Transverse colon (tissue), 4 donors: ENCODE data around the gene PDE4B. TPM values are rescaled to one million over a fixed set of nuclear protein-coding genes. Genes with fewer than 3 reads are reported as not detected.

ENCODE experiments used
- DNase-seq: peaks from one replicate; pipeline ENCODE4 v3.0.0-alpha.2; 2019
- H3K27ac ChIP-seq, 4 donors: fragments of 200-600 bp; sonication (generic); 2 replicates each; pipeline ENCODE4 v1.5.1; 2016 to 2018; ENCODE audit warnings: inconsistent platforms in 4 of 4
- H3K27me3 ChIP-seq: fragments of 200-600 bp; sonication (generic); 2 replicates; pipeline ENCODE4 v1.5.1; 2017; ENCODE audit warnings: inconsistent platforms
- H3K36me3 ChIP-seq, 4 donors: fragments of 200-600 bp; sonication (generic); 2 replicates each; pipeline ENCODE4 v1.5.1; 2017 to 2019; ENCODE audit warnings: inconsistent platforms in 4 of 4
- H3K4me1 ChIP-seq, 4 donors: fragments of 200-600 bp; sonication (generic); 2 replicates each; pipeline ENCODE4 v1.5.1; 2017 to 2020; ENCODE audit warnings: inconsistent platforms in 4 of 4
- H3K4me3 ChIP-seq, 4 donors: fragments of 200-600 bp; sonication (generic); 1 replicate in 1 of 4; 2 replicates in 3 of 4; pipeline versions ENCODE4 v1.5.1 to v1.6.1; 2017 to 2019; ENCODE audit warnings: inconsistent platforms in 4 of 4
- H3K9me3 ChIP-seq, 2 donors: fragments of 200-600 bp; sonication (generic); 2 replicates each; pipeline ENCODE4 v1.5.1; 2017 to 2019; ENCODE audit warnings: inconsistent platforms in 2 of 2
- EP300 ChIP-seq: sonication (generic); formaldehyde crosslinking; IDR thresholded peaks from one replicate; pipeline ENCODE4 v1.6.1; 2017; ENCODE audit warnings: antibody characterized with exemption, low read depth
- POLR2A ChIP-seq: fragments of 450-650 bp; IDR thresholded peaks from one replicate; pipeline ENCODE4 v1.6.1; 2016; ENCODE audit warnings: antibody characterized with exemption, mild to moderate bottlenecking, moderate library complexity
- POLR2AphosphoS5 ChIP-seq, 3 donors: sonication (generic); formaldehyde crosslinking; IDR thresholded peaks; one replicate each; pipeline ENCODE4 v1.6.1; 2016; ENCODE audit warnings: antibody characterized with exemption in 3 of 3
- WGBS, 2 donors: methylation state at CpG; one replicate each; pipeline ENCODE4 v1.1.5; 2018; ENCODE audit warnings: low coverage in 1 of 2; 5-methylcytosine and 5-hydroxymethylcytosine counted together
- in situ Hi-C, 4 donors: fragments of 200-750 bp; cut with MboI; loops; one replicate each; pipeline versions ENCODE4 v1.15.0 to v1.15.1; 2017; ENCODE audit warnings: low sequenced_read_pairs in 3 of 4, low pct_ligation_motif_present in 1 of 4, low pct_unique_long_range_greater_than_20kb in 1 of 4
- intact Hi-C: fragments of 100-400 bp; cut with DNase I; formaldehyde crosslinking; loops from one replicate; pipeline ENCODE4 v1.15.1; 2023; ENCODE audit warnings: low total_unique reads
- total RNA-seq, 4 donors: library from RNA; depleted of rRNA; stranded (reverse); fragments of >200 nt; gene quantifications; one replicate each; pipeline ENCODE4 v1.1.0, GENCODE V29; 2016
- TF ChIP-seq, protein P1 (sequence below), 5 experiments: fragments of 200-600 bp in 3 of 5; fragments of 450-650 bp in 2 of 5; sonication (generic) in 3 of 5; IDR thresholded peaks; 1 replicate in 2 of 5; 2 replicates in 3 of 5; pipeline ENCODE4 v1.5.1; 2016 to 2017; ENCODE audit warnings: antibody characterized with exemption in 5 of 5, inconsistent platforms in 3 of 5, mild to moderate bottlenecking in 2 of 5, moderate library complexity in 1 of 5

PDE4B gene
- total RNA-seq, 4 donors from 2014 or later: 4.5 to 14.8 (median 6.5) TPM

DNA sequence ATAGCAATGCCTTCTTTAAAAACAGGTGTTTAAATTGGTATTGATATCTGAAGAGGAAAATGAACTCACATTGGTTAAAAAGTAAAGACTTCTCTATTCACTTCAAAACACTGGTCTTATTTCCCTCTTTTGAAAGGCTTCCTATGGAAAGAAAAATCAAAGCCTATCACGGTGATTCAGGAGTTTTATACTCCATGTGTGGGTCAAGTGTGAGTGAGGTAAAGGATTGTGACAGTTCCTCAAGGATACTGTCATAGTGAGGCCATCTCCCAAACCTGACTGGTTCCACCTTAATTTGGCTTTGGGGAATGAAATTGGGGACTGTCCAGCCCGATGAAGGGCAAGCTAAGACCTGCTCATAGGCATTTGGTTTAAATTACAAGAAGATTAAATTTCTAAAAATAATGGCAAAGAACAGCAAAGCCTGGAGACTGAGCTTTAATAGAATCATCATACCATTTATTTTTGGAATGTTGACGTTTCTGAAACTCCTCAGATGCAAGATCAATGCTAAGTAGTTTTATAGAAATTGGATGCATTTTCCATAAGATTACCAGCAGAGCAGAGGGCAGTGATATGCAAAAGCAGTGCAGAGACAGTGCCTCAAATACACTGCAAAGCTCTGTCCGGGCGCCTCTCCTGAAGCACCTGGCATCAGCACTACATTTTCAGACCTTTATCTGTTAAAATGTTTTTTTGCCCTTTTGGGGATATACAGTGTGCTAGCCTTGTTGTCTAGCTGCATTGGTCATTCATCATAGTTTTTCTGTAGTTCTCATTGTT is 439.2 kb downstream of the PDE4B start:
- DNase-seq: no peak

GRCh38 chr1:66237042-66237441 is 444.3 kb downstream of the PDE4B start:
- in situ Hi-C loops: loop anchor here in 3 of 4 donors (25.0 kb wide), 4 partner anchors 500 to 1000 kb away; no protein-coding TSS in a partner anchor
- no peak overlapping the region for H3K27ac ChIP-seq
- 40 to 60% methylated on average over 2 of the region's 2 CpGs for WGBS, 2 donors

More for the DNA sequence above, 439.2 kb downstream of the PDE4B start:
- TF ChIP-seq, protein P1, sequence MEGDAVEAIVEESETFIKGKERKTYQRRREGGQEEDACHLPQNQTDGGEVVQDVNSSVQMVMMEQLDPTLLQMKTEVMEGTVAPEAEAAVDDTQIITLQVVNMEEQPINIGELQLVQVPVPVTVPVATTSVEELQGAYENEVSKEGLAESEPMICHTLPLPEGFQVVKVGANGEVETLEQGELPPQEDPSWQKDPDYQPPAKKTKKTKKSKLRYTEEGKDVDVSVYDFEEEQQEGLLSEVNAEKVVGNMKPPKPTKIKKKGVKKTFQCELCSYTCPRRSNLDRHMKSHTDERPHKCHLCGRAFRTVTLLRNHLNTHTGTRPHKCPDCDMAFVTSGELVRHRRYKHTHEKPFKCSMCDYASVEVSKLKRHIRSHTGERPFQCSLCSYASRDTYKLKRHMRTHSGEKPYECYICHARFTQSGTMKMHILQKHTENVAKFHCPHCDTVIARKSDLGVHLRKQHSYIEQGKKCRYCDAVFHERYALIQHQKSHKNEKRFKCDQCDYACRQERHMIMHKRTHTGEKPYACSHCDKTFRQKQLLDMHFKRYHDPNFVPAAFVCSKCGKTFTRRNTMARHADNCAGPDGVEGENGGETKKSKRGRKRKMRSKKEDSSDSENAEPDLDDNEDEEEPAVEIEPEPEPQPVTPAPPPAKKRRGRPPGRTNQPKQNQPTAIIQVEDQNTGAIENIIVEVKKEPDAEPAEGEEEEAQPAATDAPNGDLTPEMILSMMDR (IDR thresholded peaks at IDR 0.05): no peak
- no peak for TF ChIP-seq POLR2A
- TF ChIP-seq POLR2AphosphoS5 (IDR thresholded peaks at IDR 0.05): no peak
- TF ChIP-seq EP300: no peak
- no peak overlapping the region for H3K27ac ChIP-seq
- WGBS, 2 donors: 72 to 90% methylated on average over 3 to 5 of the region's 5 CpGs
- H3K4me3 ChIP-seq: no peak overlapping the region
- in situ Hi-C loops (loop anchor here in 3 of 4 donors (25.0 kb wide), 4 partner anchors 505 to 995 kb away; no protein-coding TSS in a partner anchor), intact Hi-C loops (no loop called here)
- H3K36me3 ChIP-seq: no peaks in the 10 kb centered on the region
- H3K4me1 ChIP-seq: no peaks in the 10 kb centered on the region
- H3K27me3 ChIP-seq: no peaks in the 10 kb centered on the region
- no peaks in the 10 kb centered on the region for H3K9me3 ChIP-seq

GRCh38 chr1:66237722-66238479 is 445.2 kb downstream of the PDE4B start:
- no peak overlapping the region for H3K4me3 ChIP-seq
- TF ChIP-seq POLR2A: no peak
- TF ChIP-seq, protein P1 (IDR thresholded peaks at IDR 0.05): no peak
- no peak for TF ChIP-seq POLR2AphosphoS5 (IDR thresholded peaks at IDR 0.05)
- no peak for TF ChIP-seq EP300
- no peaks in the 10 kb centered on the region for H3K36me3 ChIP-seq
- no peaks in the 10 kb centered on the region for H3K27me3 ChIP-seq
- intact Hi-C loops (no loop called here), in situ Hi-C loops (loop anchor here in 3 of 4 donors (25.0 kb wide), 4 partner anchors 499 to 1001 kb away; no protein-coding TSS in a partner anchor)
- H3K4me1 ChIP-seq: no peaks in the 10 kb centered on the region
- no peak overlapping the region for H3K27ac ChIP-seq
- WGBS, 2 donors: 45 to 71% methylated on average over 3 to 5 of the region's 5 CpGs
- H3K9me3 ChIP-seq: no peaks in the 10 kb centered on the region
- DNase-seq: no peak

More at GRCh38 chr1:66237042-66237441, 444.3 kb downstream of the PDE4B start:
- intact Hi-C loops: no loop called here
- no peak for DNase-seq
- Histone ChIP-seq H3K4me3 (no peak overlapping the region), H3K9me3 (no peaks in the 10 kb centered on the region), H3K4me1 (no peaks in the 10 kb centered on the region), H3K36me3 (no peaks in the 10 kb centered on the region), H3K27me3 (no peaks in the 10 kb centered on the region)
- TF ChIP-seq EP300 (no peak), POLR2AphosphoS5 (IDR thresholded peaks at IDR 0.05) (no peak), POLR2A (no peak)
- TF ChIP-seq, protein P1 (IDR thresholded peaks at IDR 0.05): no peak

DNA sequence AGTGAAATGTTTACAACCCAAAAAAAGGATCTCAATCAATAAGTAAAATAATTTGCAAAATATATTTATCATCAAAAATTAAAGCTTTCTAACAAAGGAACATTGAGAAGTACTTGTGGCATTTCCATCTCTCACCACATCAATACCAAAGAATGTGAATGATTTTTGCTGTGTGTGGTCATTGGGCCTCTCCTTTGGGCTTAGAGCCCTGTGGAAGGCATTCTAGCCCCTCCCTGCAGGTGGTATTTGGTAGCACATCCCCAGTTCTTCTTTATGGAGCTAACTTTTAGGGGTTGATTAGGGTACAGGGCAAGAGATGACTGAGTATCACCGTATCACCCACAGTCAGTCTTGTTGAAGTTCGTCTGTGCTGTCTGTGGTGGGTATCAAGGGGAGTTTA is 447.1 kb downstream of the PDE4B start:
- Histone ChIP-seq H3K27ac (no peak overlapping the region), H3K4me3 (no peak overlapping the region), H3K27me3 (no peaks in the 10 kb centered on the region), H3K9me3 (no peaks in the 10 kb centered on the region), H3K4me1 (no peaks in the 10 kb centered on the region), H3K36me3 (no peaks in the 10 kb centered on the region)
- TF ChIP-seq EP300 (no peak), POLR2AphosphoS5 (IDR thresholded peaks at IDR 0.05) (no peak), POLR2A (no peak)
- TF ChIP-seq, protein P1 (IDR thresholded peaks at IDR 0.05): no peak
- DNase-seq: no peak
- WGBS, 2 donors: 58 to 100% methylated on average over 2 of the region's 2 CpGs
- in situ Hi-C loops: loop anchor here (5.0 to 25.0 kb wide), 6 partner anchors 278 to 1003 kb away; no protein-coding TSS in a partner anchor
- intact Hi-C loops: no loop called here
